Loucy (cell line): ENCODE measurements around the gene MICU1.
A peak's percentile ranks its signal among the peaks of the same experiment; 100 is the strongest.

ENCODE experiments used
- H2AFZ ChIP-seq: fragments of 200-600 bp; sonication (generic); 2 replicates; pipeline ENCODE4 v1.6.0; 2016; ENCODE audit warnings: antibody characterized with exemption, mild to moderate bottlenecking, low read length, moderate library complexity
- H3F3A ChIP-seq: fragments of 200-600 bp; 2 replicates; pipeline ENCODE4 v1.6.0; 2016; ENCODE audit warnings: antibody characterized with exemption, low read depth, mild to moderate bottlenecking
- H3K27me3 ChIP-seq: fragments of 200-600 bp; sonication (generic); 2 replicates; pipeline ENCODE4 v1.6.1; 2014; ENCODE audit warnings: low read length, mild to moderate bottlenecking; ENCODE audit not compliant: insufficient read depth, poor library complexity, severe bottlenecking
- H3K36me3 ChIP-seq: fragments of 200-600 bp; sonication (generic); 2 replicates; pipeline ENCODE4 v1.6.1; 2016; ENCODE audit warnings: low read length; ENCODE audit not compliant: insufficient read depth
- H3K4me1 ChIP-seq: fragments of 200-600 bp; sonication (generic); 2 replicates; pipeline ENCODE4 v1.5.1; 2014; ENCODE audit warnings: low read length, mild to moderate bottlenecking; ENCODE audit not compliant: insufficient read depth, poor library complexity, severe bottlenecking
- H3K4me2 ChIP-seq: fragments of 200-600 bp; sonication (generic); 2 replicates; pipeline ENCODE4 v1.6.0; 2014; ENCODE audit warnings: antibody characterized with exemption, low read length, low read depth, mild to moderate bottlenecking; ENCODE audit not compliant: poor library complexity, severe bottlenecking
- H3K4me3 ChIP-seq: fragments of 200-600 bp; sonication (generic); 2 replicates; pipeline ENCODE4 v1.5.1; 2014; ENCODE audit warnings: low read length, mild to moderate bottlenecking, mixed read lengths; ENCODE audit not compliant: poor library complexity, severe bottlenecking
- H3K79me2 ChIP-seq: fragments of 200-600 bp; sonication (generic); 2 replicates; pipeline ENCODE4 v1.6.1; 2014; ENCODE audit warnings: low read length; ENCODE audit not compliant: insufficient read depth
- H3K9ac ChIP-seq: fragments of 200-600 bp; sonication (generic); 2 replicates; pipeline ENCODE4 v1.6.0; 2014; ENCODE audit warnings: mild to moderate bottlenecking, low read depth, low read length, moderate library complexity; ENCODE audit not compliant: poor library complexity, severe bottlenecking
- H3K9me2 ChIP-seq: fragments of 200-600 bp; sonication (generic); replicated peaks from 2 replicates; pipeline ENCODE4 v1.6.1; 2016; ENCODE audit warnings: low read depth, low read length, mixed read lengths
- H3K9me3 ChIP-seq: fragments of 200-600 bp; sonication (generic); 2 replicates; pipeline ENCODE4 v1.6.1; 2014; ENCODE audit warnings: mild to moderate bottlenecking, antibody characterized with exemption, low read length, low read depth; ENCODE audit not compliant: insufficient read depth
- H4K20me1 ChIP-seq: fragments of 200-600 bp; sonication (generic); 2 replicates; pipeline ENCODE4 v1.6.0; 2014; ENCODE audit warnings: antibody characterized with exemption, low read length, mild to moderate bottlenecking; ENCODE audit not compliant: insufficient read depth, poor library complexity, severe bottlenecking
- CTCF ChIP-seq: fragments of 200-600 bp; sonication (generic); conservative IDR thresholded peaks from 2 replicates; pipeline ENCODE4 v1.5.1; 2014; ENCODE audit warnings: mild to moderate bottlenecking, antibody characterized with exemption, low read length
- EZH2phosphoT487 ChIP-seq: fragments of 200-600 bp; IDR thresholded peaks from 2 replicates; pipeline ENCODE4 v1.6.1; 2018; ENCODE audit warnings: antibody characterized with exemption, mild to moderate bottlenecking, moderate library complexity, borderline replicate concordance

The MICU1 gene

GRCh38 chr10:72625276-72625607, 637 bp downstream of the MICU1 start:
- H3K27me3 ChIP-seq: no peaks in the 10 kb centered on the region
- H3K79me2 ChIP-seq: peaks cover 25% of the 10 kb centered on the region
- H3K9me2 ChIP-seq: no peaks in the 10 kb centered on the region
- peak overlapping the region; percentile 90 for H3K4me2 ChIP-seq
- H3K4me3 ChIP-seq: peak overlapping the region; percentile 98
- H2AFZ ChIP-seq: peak overlapping the region; percentile 99
- H4K20me1 ChIP-seq: no peaks in the 10 kb centered on the region
- H3K9ac ChIP-seq: peak overlapping the region; percentile 91
- H3F3A ChIP-seq: no peaks in the 10 kb centered on the region
- no peaks in the 10 kb centered on the region for H3K36me3 ChIP-seq
- TF ChIP-seq EZH2phosphoT487: no peak
- TF ChIP-seq CTCF: no peak
- no peaks in the 10 kb centered on the region for H3K9me3 ChIP-seq
- peaks cover 21% of the 10 kb centered on the region for H3K4me1 ChIP-seq

GRCh38 chr10:72622271-72622670, 3.6 kb downstream of the MICU1 start:
- peak overlapping the region; percentile 2 for H3K4me2 ChIP-seq
- no peaks in the 10 kb centered on the region for H3K27me3 ChIP-seq
- H3K9ac ChIP-seq: no peak overlapping the region
- no peaks in the 10 kb centered on the region for H3K9me2 ChIP-seq
- no peak overlapping the region for H2AFZ ChIP-seq
- H3F3A ChIP-seq: no peaks in the 10 kb centered on the region
- peaks cover 33% of the 10 kb centered on the region for H3K79me2 ChIP-seq
- H3K36me3 ChIP-seq: no peaks in the 10 kb centered on the region
- no peaks in the 10 kb centered on the region for H3K9me3 ChIP-seq
- H4K20me1 ChIP-seq: no peaks in the 10 kb centered on the region
- H3K4me1 ChIP-seq: peaks cover 21% of the 10 kb centered on the region
- H3K4me3 ChIP-seq: no peak overlapping the region
- no peak for TF ChIP-seq CTCF
- no peak for TF ChIP-seq EZH2phosphoT487

- Histone ChIP-seq H3K9me2 (no peaks in the 10 kb centered on the region), H3K27me3 (no peaks in the 10 kb centered on the region), H3K4me2 (no peak overlapping the region), H2AFZ (no peak overlapping the region), H3K36me3 (no peaks in the 10 kb centered on the region), H4K20me1 (no peaks in the 10 kb centered on the region), H3K9me3 (no peaks in the 10 kb centered on the region; the same call in 1 of the 2 replicates), H3K4me1 (peaks cover 4% of the 10 kb centered on the region), H3K79me2 (peaks cover 12% of the 10 kb centered on the region), H3K9ac (no peak overlapping the region), H3F3A (no peaks in the 10 kb centered on the region), H3K4me3 (no peak overlapping the region)
- TF ChIP-seq EZH2phosphoT487: no peak
- TF ChIP-seq CTCF: no peak
Measured at GRCh38 chr10:72616716-72617115, 9.2 kb downstream of the MICU1 start.
